ENCODE results near the gene MDFIC2. TPM values are rescaled to one million over a fixed set of nuclear protein-coding genes. Genes with fewer than 3 reads are reported as not detected.

The MDFIC2 gene
- polyA plus RNA-seq, 1 of the 3 experiments (the other 2 are of a cell fraction), result not detected

DNA sequence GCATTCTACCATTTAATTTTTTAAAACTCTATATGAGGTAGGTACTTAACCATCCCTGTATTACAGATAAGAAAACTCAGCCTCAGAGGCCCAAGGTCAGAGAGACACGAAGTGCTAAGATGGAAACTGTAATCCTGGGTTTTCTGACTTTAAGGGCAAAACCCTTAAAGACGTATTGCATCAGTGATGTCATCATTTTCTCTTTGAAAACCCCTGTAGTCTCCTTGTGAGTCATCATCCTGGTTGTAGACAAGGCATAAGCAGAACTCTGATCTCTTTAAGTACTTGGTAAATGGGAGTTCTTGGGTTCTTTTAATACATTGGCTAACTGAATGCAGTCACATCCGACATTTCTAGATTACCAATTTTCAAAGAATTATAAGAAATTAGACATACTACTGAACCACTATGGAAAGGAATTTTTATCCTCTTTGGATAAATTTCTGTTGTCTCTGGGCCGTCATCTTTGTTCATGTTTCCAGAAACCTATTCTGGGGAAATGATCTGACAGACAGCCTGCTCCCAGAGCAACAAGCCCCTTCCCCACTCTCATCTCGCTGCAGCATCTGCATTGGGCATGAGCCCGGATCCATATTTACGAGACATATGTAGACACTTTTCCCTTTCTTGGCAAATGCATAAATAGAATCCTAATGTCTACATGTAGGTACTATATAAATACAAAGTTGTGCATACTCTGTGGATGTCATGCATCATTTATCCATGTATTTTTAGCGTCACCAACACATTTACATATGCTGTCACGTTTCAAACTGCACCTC is 48.7 kb upstream of the MDFIC2 start:
- CTCF ChIA-PET, result interaction anchor here (1.4 to 7.8 kb wide), 6 partner anchors 241 to 298 kb away, joined by 3 to 114 read pairs (median 7); no protein-coding TSS in a partner anchor

DNA sequence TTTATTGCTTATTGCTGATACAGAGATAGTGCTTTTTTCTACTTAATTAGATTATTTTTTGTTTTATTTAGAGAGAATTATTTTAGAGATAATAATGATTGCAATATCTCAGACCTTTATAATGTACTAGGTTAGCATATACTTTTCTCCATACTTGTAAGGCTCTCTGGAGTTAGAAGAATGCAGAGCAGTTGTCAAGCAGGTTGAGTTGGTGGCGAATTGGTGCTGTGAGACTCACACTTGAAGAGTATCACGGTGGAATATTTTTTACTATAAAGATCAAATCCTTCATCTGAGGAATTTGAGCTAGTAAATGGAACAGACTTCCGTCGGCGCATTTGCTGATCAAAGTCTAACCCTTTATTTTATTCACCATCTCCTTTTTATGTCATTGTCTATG is 47.3 kb upstream of the MDFIC2 start:
- Histone ChIP-seq H3K4me2 (no peak overlapping the region), H3F3A (replicated peaks; ENCODE audit: insufficient read depth) (no peaks in the 10 kb centered on the region), H3K79me2 (ENCODE audit: insufficient read depth) (no peaks in the 10 kb centered on the region), H3K27ac (ENCODE audit: low read depth in 2 of 2, low read length in 1 of 2) (no peak overlapping the region), H3K4me1 (ENCODE audit: control insufficient read depth in 1 of 2, insufficient read depth in 2 of 2, low read depth in 1 of 2, low read length in 1 of 2) (no peaks in the 10 kb centered on the region), H2AFZ (ENCODE audit: low read depth) (no peak overlapping the region), H3K36me3 (replicated peaks in 1 of 2; ENCODE audit: control insufficient read depth in 1 of 2, insufficient read depth in 2 of 2, low read length in 1 of 2) (no peaks in the 10 kb centered on the region), H3K27me3 (ENCODE audit: insufficient read depth) (no peaks in the 10 kb centered on the region), H3K9me2 (no peaks in the 10 kb centered on the region), H4K20me1 (ENCODE audit: insufficient read depth) (no peaks in the 10 kb centered on the region), H3K9me3 (no peaks in the 10 kb centered on the region), H3K9ac (no peak overlapping the region), H3K4me3 (ENCODE audit: low read depth in 2 of 2, low read length in 1 of 2) (no peak overlapping the region)
- ChIA-PET CTCF (interaction anchor here (0.7 to 7.8 kb wide), 21 partner anchors 24 to 330 kb away, joined by 3 to 114 read pairs (median 4); no protein-coding TSS in a partner anchor), POLR2A (no interaction called here)
- 81% methylated on average over 5 of the region's 5 CpGs for WGBS (ENCODE audit: low lambda C conversion rate)
- TF ChIP-seq NFIC (IDR thresholded peaks at IDR 0.05; ENCODE audit: borderline replicate concordance) (no peak), SIN3A (IDR thresholded peaks at IDR 0.05; ENCODE audit: borderline replicate concordance, low read depth, low read length) (no peak), YY1 (IDR thresholded peaks at IDR 0.05; ENCODE audit: low read depth) (no peak), MXI1 (IDR thresholded peaks at IDR 0.05; ENCODE audit: low read depth, low read length) (no peak), GATA2 (CRISPR knock-in tag; IDR thresholded peaks at IDR 0.05) (no peak), MEF2A (IDR thresholded peaks at IDR 0.05; ENCODE audit: borderline replicate concordance, low read depth) (no peak), TAF1 (IDR thresholded peaks at IDR 0.05; ENCODE audit: borderline replicate concordance, low read depth, low read length) (no peak), POLR2AphosphoS5 (IDR thresholded peaks at IDR 0.05; ENCODE audit: low read depth, low read length) (no peak), EZH2phosphoT487 (IDR thresholded peaks at IDR 0.05; ENCODE audit: borderline replicate concordance, low read depth) (no peak), RXRA (IDR thresholded peaks at IDR 0.05; ENCODE audit: borderline replicate concordance, low read depth) (no peak), RAD21 (IDR thresholded peaks at IDR 0.05; ENCODE audit: low read length) (no peak), RFX5 (IDR thresholded peaks at IDR 0.05; ENCODE audit: low read length) (no peak)
- TF ChIP-seq, protein P1, sequence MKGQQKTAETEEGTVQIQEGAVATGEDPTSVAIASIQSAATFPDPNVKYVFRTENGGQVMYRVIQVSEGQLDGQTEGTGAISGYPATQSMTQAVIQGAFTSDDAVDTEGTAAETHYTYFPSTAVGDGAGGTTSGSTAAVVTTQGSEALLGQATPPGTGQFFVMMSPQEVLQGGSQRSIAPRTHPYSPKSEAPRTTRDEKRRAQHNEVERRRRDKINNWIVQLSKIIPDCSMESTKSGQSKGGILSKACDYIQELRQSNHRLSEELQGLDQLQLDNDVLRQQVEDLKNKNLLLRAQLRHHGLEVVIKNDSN (IDR thresholded peaks at IDR 0.05; ENCODE audit: borderline replicate concordance, low read depth), result no peak
- TF ChIP-seq, protein P2, sequence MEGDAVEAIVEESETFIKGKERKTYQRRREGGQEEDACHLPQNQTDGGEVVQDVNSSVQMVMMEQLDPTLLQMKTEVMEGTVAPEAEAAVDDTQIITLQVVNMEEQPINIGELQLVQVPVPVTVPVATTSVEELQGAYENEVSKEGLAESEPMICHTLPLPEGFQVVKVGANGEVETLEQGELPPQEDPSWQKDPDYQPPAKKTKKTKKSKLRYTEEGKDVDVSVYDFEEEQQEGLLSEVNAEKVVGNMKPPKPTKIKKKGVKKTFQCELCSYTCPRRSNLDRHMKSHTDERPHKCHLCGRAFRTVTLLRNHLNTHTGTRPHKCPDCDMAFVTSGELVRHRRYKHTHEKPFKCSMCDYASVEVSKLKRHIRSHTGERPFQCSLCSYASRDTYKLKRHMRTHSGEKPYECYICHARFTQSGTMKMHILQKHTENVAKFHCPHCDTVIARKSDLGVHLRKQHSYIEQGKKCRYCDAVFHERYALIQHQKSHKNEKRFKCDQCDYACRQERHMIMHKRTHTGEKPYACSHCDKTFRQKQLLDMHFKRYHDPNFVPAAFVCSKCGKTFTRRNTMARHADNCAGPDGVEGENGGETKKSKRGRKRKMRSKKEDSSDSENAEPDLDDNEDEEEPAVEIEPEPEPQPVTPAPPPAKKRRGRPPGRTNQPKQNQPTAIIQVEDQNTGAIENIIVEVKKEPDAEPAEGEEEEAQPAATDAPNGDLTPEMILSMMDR (IDR thresholded peaks at IDR 0.05), result no peak
- TF ChIP-seq, protein P3, sequence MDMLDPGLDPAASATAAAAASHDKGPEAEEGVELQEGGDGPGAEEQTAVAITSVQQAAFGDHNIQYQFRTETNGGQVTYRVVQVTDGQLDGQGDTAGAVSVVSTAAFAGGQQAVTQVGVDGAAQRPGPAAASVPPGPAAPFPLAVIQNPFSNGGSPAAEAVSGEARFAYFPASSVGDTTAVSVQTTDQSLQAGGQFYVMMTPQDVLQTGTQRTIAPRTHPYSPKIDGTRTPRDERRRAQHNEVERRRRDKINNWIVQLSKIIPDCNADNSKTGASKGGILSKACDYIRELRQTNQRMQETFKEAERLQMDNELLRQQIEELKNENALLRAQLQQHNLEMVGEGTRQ (IDR thresholded peaks at IDR 0.05; ENCODE audit: borderline replicate concordance, low read depth, low read length), result no peak
- DNase-seq, result no peak

More for the DNA sequence above, 48.7 kb upstream of the MDFIC2 start:
- no peaks in the 10 kb centered on the region for H3K9me2 ChIP-seq
- no peaks in the 10 kb centered on the region for H3K79me2 ChIP-seq (ENCODE audit: insufficient read depth)
- POLR2A ChIA-PET, result no interaction called here
- H3K36me3 ChIP-seq (replicated peaks in 1 of 2; ENCODE audit: control insufficient read depth in 1 of 2, insufficient read depth in 2 of 2, low read length in 1 of 2), result no peaks in the 10 kb centered on the region
- no peaks in the 10 kb centered on the region for H3F3A ChIP-seq (replicated peaks; ENCODE audit: insufficient read depth)
- DNase-seq, result no peak
- WGBS (ENCODE audit: low lambda C conversion rate), result 44% methylated on average over 9 of the region's 9 CpGs
- no peaks in the 10 kb centered on the region for H4K20me1 ChIP-seq (ENCODE audit: insufficient read depth)
- no peak overlapping the region for H3K4me2 ChIP-seq
- no peak for TF ChIP-seq MEF2A (IDR thresholded peaks at IDR 0.05; ENCODE audit: borderline replicate concordance, low read depth)
- TF ChIP-seq RXRA (IDR thresholded peaks at IDR 0.05; ENCODE audit: borderline replicate concordance, low read depth), result no peak
- no peak for TF ChIP-seq EZH2phosphoT487 (IDR thresholded peaks at IDR 0.05; ENCODE audit: borderline replicate concordance, low read depth)
- TF ChIP-seq, protein P2 (IDR thresholded peaks at IDR 0.05), result no peak
- no peak for TF ChIP-seq SMC3 (IDR thresholded peaks at IDR 0.05; ENCODE audit: low read depth, low read length)
- TF ChIP-seq RCOR1 (IDR thresholded peaks at IDR 0.05; ENCODE audit: low read length), result no peak
- no peak overlapping the region for H3K9ac ChIP-seq
- H3K27me3 ChIP-seq (ENCODE audit: insufficient read depth), result no peaks in the 10 kb centered on the region
- no peak overlapping the region for H3K27ac ChIP-seq (ENCODE audit: low read depth in 2 of 2, low read length in 1 of 2)
- H3K4me3 ChIP-seq (ENCODE audit: low read depth in 2 of 2, low read length in 1 of 2), result no peak overlapping the region
- H2AFZ ChIP-seq (ENCODE audit: low read depth), result no peak overlapping the region
- H3K9me3 ChIP-seq, result no peaks in the 10 kb centered on the region
- H3K4me1 ChIP-seq (ENCODE audit: control insufficient read depth in 1 of 2, insufficient read depth in 2 of 2, low read depth in 1 of 2, low read length in 1 of 2), result no peaks in the 10 kb centered on the region

All from SK-N-SH (cell line).